HL-60 (cell line): ENCODE data around the gene PCP4.

Source experiments
- DNase-seq, 2 experiments: peaks; one replicate each; pipeline ENCODE4 v3.0.0-alpha.2; 2010 to 2020; ENCODE audit warnings: low read depth in 1 of 2, low spot score in 1 of 2
- H3K27ac ChIP-seq: fragments of 250-450 bp; sonication (Bioruptor Pico); replicated peaks from 2 replicates; pipeline ENCODE4 v1.5.1; 2020; ENCODE audit warnings: mild to moderate bottlenecking, moderate library complexity
- H3K27me3 ChIP-seq: fragments of 250-450 bp; sonication (Bioruptor Pico); 2 replicates; pipeline ENCODE4 v1.5.1; 2021; ENCODE audit warnings: mild to moderate bottlenecking, moderate library complexity; ENCODE audit not compliant: insufficient read depth, poor library complexity, severe bottlenecking
- H3K4me3 ChIP-seq: replicated peaks from 2 replicates; pipeline ENCODE4 v1.5.1; 2011; ENCODE audit warnings: mild to moderate bottlenecking, control low read depth, low read length; ENCODE audit not compliant: insufficient read depth
- CTCF ChIP-seq: IDR thresholded peaks from one replicate; pipeline ENCODE4 v1.5.1; 2011; ENCODE audit warnings: low read length, control low read depth, inconsistent platforms; ENCODE audit not compliant: insufficient read depth
- GABPA ChIP-seq: IDR thresholded peaks from 2 replicates; pipeline ENCODE4 v1.6.1; 2012; ENCODE audit warnings: low read depth
- POLR2AphosphoS5 ChIP-seq: IDR thresholded peaks from 2 replicates; pipeline ENCODE4 v1.6.1; 2012; ENCODE audit warnings: low read depth
- REST ChIP-seq: IDR thresholded peaks from 2 replicates; pipeline ENCODE4 v1.6.1; 2012; ENCODE audit warnings: low read depth; ENCODE audit not compliant: insufficient replicate concordance
- SPI1 ChIP-seq: IDR thresholded peaks from 2 replicates; pipeline ENCODE4 v1.6.1; 2012; ENCODE audit warnings: low read depth, mild to moderate bottlenecking, borderline replicate concordance

The PCP4 gene

GRCh38 chr21:39935716-39936115 lies 68.5 kb downstream of the PCP4 start:
- DNase-seq, result no peak
- no peak overlapping the region for H3K27ac ChIP-seq
- H3K4me3 ChIP-seq, result no peak overlapping the region
- no peaks in the 10 kb centered on the region for H3K27me3 ChIP-seq
- no peak for TF ChIP-seq GABPA
- no peak for TF ChIP-seq REST
- no peak for TF ChIP-seq POLR2AphosphoS5
- TF ChIP-seq CTCF, result no peak
- TF ChIP-seq SPI1, result no peak

GRCh38 chr21:39938086-39938625 lies 70.9 kb downstream of the PCP4 start:
- Histone ChIP-seq H3K27ac (no peak overlapping the region), H3K4me3 (no peak overlapping the region), H3K27me3 (no peaks in the 10 kb centered on the region)
- no peak for DNase-seq
- TF ChIP-seq REST (no peak), CTCF (no peak), POLR2AphosphoS5 (no peak), SPI1 (no peak), GABPA (no peak)

GRCh38 chr21:39946199-39946598 lies 79.0 kb downstream of the PCP4 start:
- no peak for DNase-seq
- TF ChIP-seq POLR2AphosphoS5 (no peak), CTCF (no peak), GABPA (no peak), SPI1 (no peak)
- H3K27me3 ChIP-seq, result no peaks in the 10 kb centered on the region
- no peak overlapping the region for H3K27ac ChIP-seq
- no peak overlapping the region for H3K4me3 ChIP-seq

- no peak for DNase-seq
- Histone ChIP-seq H3K4me3 (no peak overlapping the region), H3K27ac (no peak overlapping the region), H3K27me3 (no peaks in the 10 kb centered on the region)
- TF ChIP-seq SPI1 (no peak), GABPA (no peak), CTCF (no peak), REST (no peak), POLR2AphosphoS5 (no peak)
Observed at GRCh38 chr21:39947031-39947430, 79.8 kb downstream of the PCP4 start.
